ENCODE results near the gene RNF103. TPM values are rescaled to one million over a fixed set of nuclear protein-coding genes. Genes with fewer than 3 reads are reported as not detected.

The RNF103 gene
- total RNA-seq, 1 experiment from 2014 or later, result 16.1 TPM

DNA sequence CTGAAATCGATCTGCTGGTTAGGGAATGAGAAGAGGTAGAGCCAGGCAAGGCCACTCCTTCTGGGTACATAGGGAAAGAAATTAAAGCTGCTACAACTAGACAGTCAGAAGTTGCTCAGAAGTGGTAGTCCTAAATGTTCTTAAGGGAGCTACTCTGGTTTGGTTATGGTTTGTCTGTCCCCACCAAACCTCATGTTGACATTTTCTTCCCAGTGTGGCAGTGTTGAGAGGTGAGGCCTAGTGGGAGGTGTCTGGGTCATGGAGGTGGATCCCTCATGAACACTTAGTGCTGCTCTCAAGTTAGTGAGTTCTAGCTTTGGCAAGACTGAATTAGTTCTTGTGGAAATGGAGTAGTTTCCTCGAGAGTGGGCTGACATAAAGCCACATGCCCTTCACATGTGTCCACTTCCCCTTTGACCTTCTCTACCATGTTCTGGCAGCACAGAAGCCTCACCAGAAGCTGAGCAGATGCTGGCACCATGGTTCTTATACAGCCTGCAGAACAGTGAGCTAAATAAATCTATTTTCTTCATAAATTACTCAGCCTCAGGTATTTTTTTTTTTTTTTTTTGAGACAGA is 14.7 kb downstream of the RNF103 start:
- TF ChIP-seq ELF1 (IDR thresholded peaks at IDR 0.05; ENCODE audit: borderline replicate concordance, low read depth), result no peak
- no peak for TF ChIP-seq YY1 (IDR thresholded peaks at IDR 0.05; ENCODE audit: extremely low read depth, insufficient replicate concordance, low read depth, low read length)
- TF ChIP-seq RAD21 (IDR thresholded peaks at IDR 0.05; ENCODE audit: low read depth), result no peak
- TF ChIP-seq CTCF (IDR thresholded peaks at IDR 0.05 in 2 of 3, conservative IDR thresholded peaks at IDR 0.05 in 1 of 3; ENCODE audit: borderline replicate concordance in 1 of 3, insufficient read depth in 1 of 3, low read depth in 2 of 3, low read length in 2 of 3), result no peak
- TF ChIP-seq TCF7L2 (IDR thresholded peaks at IDR 0.05; ENCODE audit: borderline replicate concordance, extremely low read depth, insufficient read depth, insufficient read length), result no peak
- TF ChIP-seq, protein P1, sequence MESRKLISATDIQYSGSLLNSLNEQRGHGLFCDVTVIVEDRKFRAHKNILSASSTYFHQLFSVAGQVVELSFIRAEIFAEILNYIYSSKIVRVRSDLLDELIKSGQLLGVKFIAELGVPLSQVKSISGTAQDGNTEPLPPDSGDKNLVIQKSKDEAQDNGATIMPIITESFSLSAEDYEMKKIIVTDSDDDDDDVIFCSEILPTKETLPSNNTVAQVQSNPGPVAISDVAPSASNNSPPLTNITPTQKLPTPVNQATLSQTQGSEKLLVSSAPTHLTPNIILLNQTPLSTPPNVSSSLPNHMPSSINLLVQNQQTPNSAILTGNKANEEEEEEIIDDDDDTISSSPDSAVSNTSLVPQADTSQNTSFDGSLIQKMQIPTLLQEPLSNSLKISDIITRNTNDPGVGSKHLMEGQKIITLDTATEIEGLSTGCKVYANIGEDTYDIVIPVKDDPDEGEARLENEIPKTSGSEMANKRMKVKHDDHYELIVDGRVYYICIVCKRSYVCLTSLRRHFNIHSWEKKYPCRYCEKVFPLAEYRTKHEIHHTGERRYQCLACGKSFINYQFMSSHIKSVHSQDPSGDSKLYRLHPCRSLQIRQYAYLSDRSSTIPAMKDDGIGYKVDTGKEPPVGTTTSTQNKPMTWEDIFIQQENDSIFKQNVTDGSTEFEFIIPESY (IDR thresholded peaks at IDR 0.05; ENCODE audit: extremely low read depth, insufficient replicate concordance, low read length), result no peak
- TF ChIP-seq, protein P2, sequence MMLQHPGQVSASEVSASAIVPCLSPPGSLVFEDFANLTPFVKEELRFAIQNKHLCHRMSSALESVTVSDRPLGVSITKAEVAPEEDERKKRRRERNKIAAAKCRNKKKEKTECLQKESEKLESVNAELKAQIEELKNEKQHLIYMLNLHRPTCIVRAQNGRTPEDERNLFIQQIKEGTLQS (IDR thresholded peaks at IDR 0.05), result no peak
- TF ChIP-seq SP1 (IDR thresholded peaks at IDR 0.05; ENCODE audit: low read depth), result no peak
- no peak for TF ChIP-seq POLR2A (IDR thresholded peaks at IDR 0.05; ENCODE audit: borderline replicate concordance, extremely low read depth, insufficient read depth, insufficient read length)
- no peak for TF ChIP-seq EZH2 (IDR thresholded peaks at IDR 0.05)
- no peak for TF ChIP-seq CEBPB (IDR thresholded peaks at IDR 0.05; ENCODE audit: low read depth)
- no peak for TF ChIP-seq REST (IDR thresholded peaks at IDR 0.05; ENCODE audit: low read depth)
- TF ChIP-seq ZFX (IDR thresholded peaks at IDR 0.05), result no peak
- no peak for TF ChIP-seq ZNF274 (IDR thresholded peaks at IDR 0.05; ENCODE audit: low read depth, low read length)
- TF ChIP-seq CBX3 (IDR thresholded peaks at IDR 0.05; ENCODE audit: low read depth), result no peak
- no TSS peak for BruUV-seq (replicated peaks)
- ChIA-PET POLR2A (no interaction called here), CTCF (no interaction called here), RAD21 (ENCODE audit: low non-redundant PET in 1 of 2, low total read pairs in 2 of 2, uncharacterized antibody in 2 of 2, unreplicated experiment in 2 of 2) (no interaction called here)
- intact Hi-C loops (cut with micrococcal nuclease), result no loop called here
- Histone ChIP-seq H3K9me2 (ENCODE audit: insufficient read depth) (no peaks in the 10 kb centered on the region), H3K9me3 (ENCODE audit: control insufficient read depth in 1 of 2, insufficient read depth in 1 of 2, low read depth in 1 of 2, low read length in 2 of 2) (no peaks in the 10 kb centered on the region), H3K9ac (ENCODE audit: low read length) (no peak overlapping the region), H3K27me3 (ENCODE audit: insufficient read depth, low read length) (no peaks in the 10 kb centered on the region), H2AFZ (ENCODE audit: low read depth, low read length, poor library complexity, severe bottlenecking) (no peak overlapping the region), H3K4me3 (replicated peaks in 1 of 2; ENCODE audit: low read depth in 1 of 2, low read length in 2 of 2) (no peak overlapping the region), H3K27ac (ENCODE audit: low read depth, low read length) (no peak overlapping the region), H3K79me2 (ENCODE audit: insufficient read depth, low read length) (no peaks in the 10 kb centered on the region), H4K20me1 (ENCODE audit: insufficient read depth) (no peaks in the 10 kb centered on the region), H3K36me3 (ENCODE audit: control insufficient read depth in 1 of 2, insufficient read depth in 2 of 2, low read length in 2 of 2) (peaks cover 7 to 10% of the 10 kb centered on the region in 2 experiments), H3K4me1 (ENCODE audit: control insufficient read depth in 1 of 2, insufficient read depth in 2 of 2, low read length in 2 of 2) (no peaks in the 10 kb centered on the region), H3K4me2 (ENCODE audit: low read length) (no peak overlapping the region)
- ATAC-seq, result no peak
- no peak for DNase-seq (ENCODE audit: low read depth, low spot score)
